ENCODE results near the gene ZNF649. TPM values are rescaled to one million over a fixed set of nuclear protein-coding genes. Genes with fewer than 3 reads are reported as not detected.

Gene ZNF649
- total and polyA plus RNA-seq, 2 experiments from 2014 or later, result 4.9 to 13.6 TPM

- WGBS (ENCODE audit: low lambda C conversion rate, missing lambda C conversion rate), result 86% methylated on average over 8 of the region's 8 CpGs
- Histone ChIP-seq H3K27ac (no peak overlapping the region), H3K9me2 (replicated peaks; ENCODE audit: insufficient read depth) (no peaks in the 10 kb centered on the region), H2AFZ (no peak overlapping the region), H3K4me1 (ENCODE audit: insufficient read depth) (no peaks in the 10 kb centered on the region), H3K9me3 (ENCODE audit: low read depth) (peaks cover 16% of the 10 kb centered on the region), H3K27me3 (no peaks in the 10 kb centered on the region), H4K20me1 (ENCODE audit: insufficient read depth, poor library complexity, severe bottlenecking) (no peaks in the 10 kb centered on the region), H3K4me2 (no peak overlapping the region), H3K79me2 (no peaks in the 10 kb centered on the region), H3K4me3 (no peak overlapping the region), H3K36me3 (replicated peaks; ENCODE audit: insufficient read depth, low read depth) (no peaks in the 10 kb centered on the region)
- no peak for DNase-seq (ENCODE audit: low spot score)
- TF ChIP-seq EZH2phosphoT487 (IDR thresholded peaks at IDR 0.05; ENCODE audit: low read depth, severe bottlenecking, unreplicated experiment) (no peak), EZH2 (IDR thresholded peaks at IDR 0.05; ENCODE audit: borderline replicate concordance) (no peak), CTCF (IDR thresholded peaks at IDR 0.05; ENCODE audit: poor library complexity) (no peak)
These were observed 17.1 kb upstream of the ZNF649 start for GRCh38 chr19:51921949-51922348.

GRCh38 chr19:51919606-51920005 is 14.8 kb upstream of the ZNF649 start:
- WGBS (ENCODE audit: low lambda C conversion rate, missing lambda C conversion rate), result 85% methylated on average over 3 of the region's 3 CpGs
- no peak overlapping the region for H3K27ac ChIP-seq

GRCh38 chr19:51916167-51916566 is 11.3 kb upstream of the ZNF649 start:
- 88% methylated on average over 1 of the region's 1 CpG for WGBS (ENCODE audit: low lambda C conversion rate, missing lambda C conversion rate)
- H3K27me3 ChIP-seq, result no peaks in the 10 kb centered on the region
- no peak overlapping the region for H3K4me3 ChIP-seq
- H3K9me3 ChIP-seq (ENCODE audit: low read depth), result peaks cover 12% of the 10 kb centered on the region
- H3K27ac ChIP-seq, result no peak overlapping the region
- H3K4me1 ChIP-seq (ENCODE audit: insufficient read depth), result no peaks in the 10 kb centered on the region
- no peak overlapping the region for H3K4me2 ChIP-seq
- H3K36me3 ChIP-seq (replicated peaks; ENCODE audit: insufficient read depth, low read depth), result no peaks in the 10 kb centered on the region
- no peaks in the 10 kb centered on the region for H3K9me2 ChIP-seq (replicated peaks; ENCODE audit: insufficient read depth)
- no peak overlapping the region for H2AFZ ChIP-seq
- no peaks in the 10 kb centered on the region for H3K79me2 ChIP-seq
- no peaks in the 10 kb centered on the region for H4K20me1 ChIP-seq (ENCODE audit: insufficient read depth, poor library complexity, severe bottlenecking)
- DNase-seq (ENCODE audit: low spot score), result no peak
- no peak for TF ChIP-seq EZH2 (IDR thresholded peaks at IDR 0.05; ENCODE audit: borderline replicate concordance)
- TF ChIP-seq CTCF (IDR thresholded peaks at IDR 0.05; ENCODE audit: poor library complexity), result no peak
- no peak for TF ChIP-seq EZH2phosphoT487 (IDR thresholded peaks at IDR 0.05; ENCODE audit: low read depth, severe bottlenecking, unreplicated experiment)

More at GRCh38 chr19:51919606-51920005, 14.8 kb upstream of the ZNF649 start:
- no peak for DNase-seq (ENCODE audit: low spot score)
- H3K79me2 ChIP-seq, result no peaks in the 10 kb centered on the region
- H3K4me1 ChIP-seq (ENCODE audit: insufficient read depth), result no peaks in the 10 kb centered on the region
- no peak for TF ChIP-seq EZH2 (IDR thresholded peaks at IDR 0.05; ENCODE audit: borderline replicate concordance)
- TF ChIP-seq EZH2phosphoT487 (IDR thresholded peaks at IDR 0.05; ENCODE audit: low read depth, severe bottlenecking, unreplicated experiment), result no peak
- TF ChIP-seq CTCF (IDR thresholded peaks at IDR 0.05; ENCODE audit: poor library complexity), result no peak
- no peaks in the 10 kb centered on the region for H3K36me3 ChIP-seq (replicated peaks; ENCODE audit: insufficient read depth, low read depth)
- H3K4me2 ChIP-seq, result no peak overlapping the region
- no peaks in the 10 kb centered on the region for H4K20me1 ChIP-seq (ENCODE audit: insufficient read depth, poor library complexity, severe bottlenecking)
- no peak overlapping the region for H3K4me3 ChIP-seq
- no peaks in the 10 kb centered on the region for H3K27me3 ChIP-seq
- H3K9me3 ChIP-seq (ENCODE audit: low read depth), result peaks cover 16% of the 10 kb centered on the region
- H2AFZ ChIP-seq, result no peak overlapping the region
- H3K9me2 ChIP-seq (replicated peaks; ENCODE audit: insufficient read depth), result no peaks in the 10 kb centered on the region

Data from hepatocyte (in vitro differentiated cells).